ENCODE data around the gene POMT1.

GRCh38 chr9:131475956-131476776, 26.6 kb upstream of the POMT1 start:
- TF ChIP-seq POLR2A (IDR thresholded peaks at IDR 0.05) (no peak), POLR2AphosphoS5 (IDR thresholded peaks at IDR 0.05) (no peak)
- TF ChIP-seq, protein P1, sequence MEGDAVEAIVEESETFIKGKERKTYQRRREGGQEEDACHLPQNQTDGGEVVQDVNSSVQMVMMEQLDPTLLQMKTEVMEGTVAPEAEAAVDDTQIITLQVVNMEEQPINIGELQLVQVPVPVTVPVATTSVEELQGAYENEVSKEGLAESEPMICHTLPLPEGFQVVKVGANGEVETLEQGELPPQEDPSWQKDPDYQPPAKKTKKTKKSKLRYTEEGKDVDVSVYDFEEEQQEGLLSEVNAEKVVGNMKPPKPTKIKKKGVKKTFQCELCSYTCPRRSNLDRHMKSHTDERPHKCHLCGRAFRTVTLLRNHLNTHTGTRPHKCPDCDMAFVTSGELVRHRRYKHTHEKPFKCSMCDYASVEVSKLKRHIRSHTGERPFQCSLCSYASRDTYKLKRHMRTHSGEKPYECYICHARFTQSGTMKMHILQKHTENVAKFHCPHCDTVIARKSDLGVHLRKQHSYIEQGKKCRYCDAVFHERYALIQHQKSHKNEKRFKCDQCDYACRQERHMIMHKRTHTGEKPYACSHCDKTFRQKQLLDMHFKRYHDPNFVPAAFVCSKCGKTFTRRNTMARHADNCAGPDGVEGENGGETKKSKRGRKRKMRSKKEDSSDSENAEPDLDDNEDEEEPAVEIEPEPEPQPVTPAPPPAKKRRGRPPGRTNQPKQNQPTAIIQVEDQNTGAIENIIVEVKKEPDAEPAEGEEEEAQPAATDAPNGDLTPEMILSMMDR (IDR thresholded peaks at IDR 0.05): peak in 4 of 6 experiments; percentile 21 to 39 (median 28)

All from upper lobe of left lung (tissue), 4 donors.